ENCODE data around the gene SEC23B.

GRCh38 chr20:18580012-18580411 is 72.3 kb downstream of the SEC23B start:
- TF ChIP-seq BHLHE40 (IDR thresholded peaks at IDR 0.05; ENCODE audit: borderline replicate concordance) (no peak), FOXM1 (IDR thresholded peaks at IDR 0.05; ENCODE audit: borderline replicate concordance) (no peak), FOXA1 (IDR thresholded peaks at IDR 0.05) (no peak), NFRKB (IDR thresholded peaks at IDR 0.05) (no peak)

Measured in HEK293T (cell line).